HUES64 (cell line): ENCODE measurements around the gene CRACR2A.

Source experiments
- H3K27ac ChIP-seq: 2 replicates; pipeline ENCODE4 v1.7.0; 2013; ENCODE audit warnings: low read depth, low read length, inconsistent platforms
- H3K27me3 ChIP-seq: 2 replicates; pipeline ENCODE4 v1.6.1; 2013; ENCODE audit warnings: mild to moderate bottlenecking, low read length; ENCODE audit not compliant: insufficient read depth
- H3K36me3 ChIP-seq: 2 replicates; pipeline ENCODE4 v1.6.1; 2013; ENCODE audit warnings: mild to moderate bottlenecking, low read length; ENCODE audit not compliant: insufficient read depth
- H3K4me1 ChIP-seq: 2 replicates; pipeline ENCODE4 v1.6.1; 2013; ENCODE audit warnings: mild to moderate bottlenecking, low read length, moderate library complexity; ENCODE audit not compliant: insufficient read depth
- H3K4me3 ChIP-seq: 2 replicates; pipeline ENCODE4 v1.5.1; 2013; ENCODE audit warnings: mild to moderate bottlenecking, low read length, moderate library complexity
- H3K9ac ChIP-seq: 2 replicates; pipeline ENCODE4 v1.6.1; 2013; ENCODE audit warnings: mild to moderate bottlenecking, low read depth, low read length
- H3K9me3 ChIP-seq: 2 replicates; pipeline ENCODE4 v1.6.1; 2013; ENCODE audit warnings: low read depth, low read length; ENCODE audit not compliant: insufficient read depth
- WGBS: fragments of 150-250, 120-280 bp; methylation state at CpG from one replicate; pipeline ENCODE4 v1.1.7; 2013; ENCODE audit warnings: missing lambda C conversion rate; 5-methylcytosine and 5-hydroxymethylcytosine counted together

CRACR2A gene

GRCh38 chr12:3740480-3741231 lies 12.3 kb downstream of the CRACR2A start:
- Histone ChIP-seq H3K4me1 (no peaks in the 10 kb centered on the region), H3K27ac (no peak overlapping the region), H3K9me3 (no peaks in the 10 kb centered on the region), H3K27me3 (no peaks in the 10 kb centered on the region), H3K36me3 (no peaks in the 10 kb centered on the region), H3K4me3 (no peak overlapping the region), H3K9ac (no peak overlapping the region)
- WGBS, result 95% methylated on average over 2 of the region's 2 CpGs

- no peaks in the 10 kb centered on the region for H3K27me3 ChIP-seq
- H3K9me3 ChIP-seq, result no peaks in the 10 kb centered on the region
- no peaks in the 10 kb centered on the region for H3K36me3 ChIP-seq
- H3K4me1 ChIP-seq, result no peaks in the 10 kb centered on the region
- no peak overlapping the region for H3K4me3 ChIP-seq
- no peak overlapping the region for H3K9ac ChIP-seq
- WGBS, result 92% methylated on average over 4 of the region's 4 CpGs
- no peak overlapping the region for H3K27ac ChIP-seq
These were observed 17.5 kb downstream of the CRACR2A start for GRCh38 chr12:3735432-3735831.

- H3K4me3 ChIP-seq, result no peak overlapping the region
- no peak overlapping the region for H3K27ac ChIP-seq
- H3K9ac ChIP-seq, result no peak overlapping the region
- 69% methylated on average over 4 of the region's 4 CpGs for WGBS
- H3K4me1 ChIP-seq, result 0 out of 2 replicates have a peak, but pooled peaks cover 5% of the 10 kb centered on the region
- no peaks in the 10 kb centered on the region for H3K9me3 ChIP-seq
- H3K36me3 ChIP-seq, result no peaks in the 10 kb centered on the region
- H3K27me3 ChIP-seq, result no peaks in the 10 kb centered on the region
These were observed 20.0 kb downstream of the CRACR2A start for GRCh38 chr12:3732901-3733300.

- Histone ChIP-seq H3K36me3 (no peaks in the 10 kb centered on the region), H3K4me3 (no peak overlapping the region), H3K4me1 (peaks cover 13% of the 10 kb centered on the region; the same call in 1 of the 2 replicates), H3K27ac (no peak overlapping the region), H3K27me3 (no peaks in the 10 kb centered on the region), H3K9ac (no peak overlapping the region), H3K9me3 (no peaks in the 10 kb centered on the region)
- 90% methylated on average over 6 of the region's 6 CpGs for WGBS
These were observed 22.8 kb downstream of the CRACR2A start for GRCh38 chr12:3730111-3730510.

- H3K4me3 ChIP-seq, result no peak overlapping the region
- H3K27ac ChIP-seq, result no peak overlapping the region
- no peak overlapping the region for H3K9ac ChIP-seq
- 85% methylated on average over 6 of the region's 6 CpGs for WGBS
- no peaks in the 10 kb centered on the region for H3K27me3 ChIP-seq
- 0 out of 2 replicates have a peak, but pooled peaks cover under 1% of the 10 kb centered on the region for H3K9me3 ChIP-seq
- H3K36me3 ChIP-seq, result no peaks in the 10 kb centered on the region
- H3K4me1 ChIP-seq, result peaks cover 14% of the 10 kb centered on the region; the same call in 1 of the 2 replicates
These were observed 24.2 kb downstream of the CRACR2A start for GRCh38 chr12:3728686-3729085.

GRCh38 chr12:3727877-3728632 lies 24.9 kb downstream of the CRACR2A start:
- peaks cover 14% of the 10 kb centered on the region; the same call in 1 of the 2 replicates for H3K4me1 ChIP-seq
- H3K9ac ChIP-seq, result no peak overlapping the region
- H3K36me3 ChIP-seq, result no peaks in the 10 kb centered on the region

GRCh38 chr12:3727354-3727753 lies 25.6 kb downstream of the CRACR2A start:
- H3K9ac ChIP-seq, result no peak overlapping the region
- WGBS, result 94% methylated on average over 8 of the region's 8 CpGs
- H3K36me3 ChIP-seq, result no peaks in the 10 kb centered on the region
- peaks cover 14% of the 10 kb centered on the region for H3K9me3 ChIP-seq
- no peak overlapping the region for H3K4me3 ChIP-seq
- no peaks in the 10 kb centered on the region for H3K27me3 ChIP-seq
- H3K27ac ChIP-seq, result no peak overlapping the region
- peaks cover 14% of the 10 kb centered on the region; the same call in 1 of the 2 replicates for H3K4me1 ChIP-seq

More at GRCh38 chr12:3727877-3728632, 24.9 kb downstream of the CRACR2A start:
- no peaks in the 10 kb centered on the region for H3K27me3 ChIP-seq
- 65% methylated on average over 8 of the region's 8 CpGs for whole genome bisulfite sequencing
- peaks cover 7% of the 10 kb centered on the region for H3K9me3 ChIP-seq
- H3K27ac ChIP-seq, result peak overlapping the region; percentile 43; the same call in 1 of the 2 replicates
- no peak overlapping the region for H3K4me3 ChIP-seq

- Histone ChIP-seq H3K4me3 (no peak overlapping the region), H3K4me1 (peaks cover 14% of the 10 kb centered on the region; the same call in 1 of the 2 replicates), H3K27ac (no peak overlapping the region), H3K9ac (no peak overlapping the region), H3K36me3 (no peaks in the 10 kb centered on the region), H3K9me3 (peaks cover 22% of the 10 kb centered on the region), H3K27me3 (no peaks in the 10 kb centered on the region)
- WGBS, result 94% methylated on average over 6 of the region's 6 CpGs
These were observed 26.5 kb downstream of the CRACR2A start for GRCh38 chr12:3726456-3726855.

GRCh38 chr12:3725388-3726115 lies 27.4 kb downstream of the CRACR2A start:
- Histone ChIP-seq H3K4me3 (no peak overlapping the region), H3K36me3 (no peaks in the 10 kb centered on the region), H3K9ac (no peak overlapping the region), H3K27ac (peak overlapping the region; percentile 63), H3K27me3 (no peaks in the 10 kb centered on the region), H3K4me1 (peaks cover 14% of the 10 kb centered on the region; the same call in 1 of the 2 replicates), H3K9me3 (peaks cover 22% of the 10 kb centered on the region)
- WGBS, result 67% methylated on average over 4 of the region's 6 CpGs

GRCh38 chr12:3723916-3724805 lies 28.7 kb downstream of the CRACR2A start:
- no peak overlapping the region for H3K9ac ChIP-seq
- H3K4me3 ChIP-seq, result no peak overlapping the region
- no peaks in the 10 kb centered on the region for H3K27me3 ChIP-seq
- H3K36me3 ChIP-seq, result no peaks in the 10 kb centered on the region
- 94% methylated on average over 14 of the region's 14 CpGs for WGBS
- peaks cover 22% of the 10 kb centered on the region for H3K9me3 ChIP-seq
- H3K4me1 ChIP-seq, result peaks cover 14% of the 10 kb centered on the region; the same call in 1 of the 2 replicates
- no peak overlapping the region for H3K27ac ChIP-seq
